Astrocyte (in vitro differentiated cells and primary cell): ENCODE data around the gene WNT3A. TPM values are rescaled to one million over a fixed set of nuclear protein-coding genes. Genes with fewer than 3 reads are reported as not detected.

Experiments used
- DNase-seq: peaks from one replicate; pipeline ENCODE4 v3.0.0-alpha.2; 2010; ENCODE audit warnings: low read depth
- FAIRE-seq: peaks from 2 replicates; lab custom pipeline; 2011; peaks lifted over from hg19 to GRCh38; lab: Jason Lieb, UNC
- H2AFZ ChIP-seq: 2 replicates; pipeline ENCODE4 v1.6.0; 2012; ENCODE audit warnings: low read depth, low read length, inconsistent platforms
- H3K27ac ChIP-seq: 2 replicates; pipeline ENCODE4 v1.5.1; 2011; ENCODE audit warnings: low read depth, low read length, inconsistent platforms
- H3K27me3 ChIP-seq: 2 replicates; pipeline ENCODE4 v1.6.0; 2011; ENCODE audit warnings: low read length, inconsistent platforms; ENCODE audit not compliant: insufficient read depth
- H3K36me3 ChIP-seq: 2 replicates; pipeline ENCODE4 v1.5.1; 2011; ENCODE audit warnings: low read length, inconsistent platforms; ENCODE audit not compliant: insufficient read depth
- H3K4me1 ChIP-seq: 2 replicates; pipeline ENCODE4 v1.5.1; 2011; ENCODE audit warnings: low read length, inconsistent platforms; ENCODE audit not compliant: insufficient read depth
- H3K4me2 ChIP-seq: 2 replicates; pipeline ENCODE4 v1.6.0; 2012; ENCODE audit warnings: low read length, inconsistent platforms
- H3K4me3 ChIP-seq: 2 replicates; pipeline ENCODE4 v1.5.1; 2011; ENCODE audit warnings: low read depth, mild to moderate bottlenecking, low read length, inconsistent platforms; ENCODE audit not compliant: insufficient read depth
- H3K79me2 ChIP-seq: 2 replicates; pipeline ENCODE4 v1.6.0; 2012; ENCODE audit warnings: mild to moderate bottlenecking, low read length, inconsistent platforms; ENCODE audit not compliant: insufficient read depth
- H3K9ac ChIP-seq: 2 replicates; pipeline ENCODE4 v1.6.0; 2012; ENCODE audit warnings: mild to moderate bottlenecking, low read length, inconsistent platforms
- H3K9me3 ChIP-seq: 2 replicates; pipeline ENCODE4 v1.5.1; 2012; ENCODE audit warnings: low read depth, mild to moderate bottlenecking, low read length, inconsistent platforms; ENCODE audit not compliant: insufficient read depth
- H4K20me1 ChIP-seq: 2 replicates; pipeline ENCODE4 v1.6.0; 2012; ENCODE audit warnings: low read length, inconsistent platforms; ENCODE audit not compliant: insufficient read depth
- H3K27ac Mint-ChIP-seq: one replicate; pipeline ENCODE4 v1.8.0; 2021; ENCODE audit warnings: mild to moderate bottlenecking, mixed read lengths; ENCODE audit not compliant: unreplicated experiment
- H3K27me3 Mint-ChIP-seq: one replicate; pipeline ENCODE4 v1.8.0; 2021; ENCODE audit warnings: low read depth, mixed read lengths; ENCODE audit not compliant: unreplicated experiment
- H3K36me3 Mint-ChIP-seq: one replicate; pipeline ENCODE4 v1.8.0; 2021; ENCODE audit warnings: low read depth, mixed read lengths; ENCODE audit not compliant: unreplicated experiment
- H3K4me1 Mint-ChIP-seq: one replicate; pipeline ENCODE4 v1.8.0; 2021; ENCODE audit warnings: low read depth, mixed read lengths; ENCODE audit not compliant: unreplicated experiment
- H3K4me3 Mint-ChIP-seq: one replicate; pipeline ENCODE4 v1.8.0; 2021; ENCODE audit warnings: mild to moderate bottlenecking, moderate library complexity, mixed read lengths; ENCODE audit not compliant: unreplicated experiment
- H3K9me3 Mint-ChIP-seq: one replicate; pipeline ENCODE4 v1.8.0; 2021; ENCODE audit warnings: mild to moderate bottlenecking, mixed read lengths; ENCODE audit not compliant: unreplicated experiment
- CTCF ChIP-seq: IDR thresholded peaks from 2 replicates; pipeline ENCODE4 v1.5.1; 2011; ENCODE audit warnings: low read depth, mild to moderate bottlenecking, inconsistent platforms, low read length, moderate library complexity; ENCODE audit not compliant: insufficient read depth
- EZH2 ChIP-seq: IDR thresholded peaks from 2 replicates; pipeline ENCODE4 v1.6.1; 2012; ENCODE audit warnings: mild to moderate bottlenecking, low read length, inconsistent platforms; ENCODE audit not compliant: insufficient read depth
- total RNA-seq: library from RNA; stranded (reverse); gene quantifications from 2 replicates; pipeline ENCODE4 v1.2.1, GENCODE V29; 2021

Gene WNT3A
- total RNA-seq, 1 donor from 2014 or later: not detected

DNA sequence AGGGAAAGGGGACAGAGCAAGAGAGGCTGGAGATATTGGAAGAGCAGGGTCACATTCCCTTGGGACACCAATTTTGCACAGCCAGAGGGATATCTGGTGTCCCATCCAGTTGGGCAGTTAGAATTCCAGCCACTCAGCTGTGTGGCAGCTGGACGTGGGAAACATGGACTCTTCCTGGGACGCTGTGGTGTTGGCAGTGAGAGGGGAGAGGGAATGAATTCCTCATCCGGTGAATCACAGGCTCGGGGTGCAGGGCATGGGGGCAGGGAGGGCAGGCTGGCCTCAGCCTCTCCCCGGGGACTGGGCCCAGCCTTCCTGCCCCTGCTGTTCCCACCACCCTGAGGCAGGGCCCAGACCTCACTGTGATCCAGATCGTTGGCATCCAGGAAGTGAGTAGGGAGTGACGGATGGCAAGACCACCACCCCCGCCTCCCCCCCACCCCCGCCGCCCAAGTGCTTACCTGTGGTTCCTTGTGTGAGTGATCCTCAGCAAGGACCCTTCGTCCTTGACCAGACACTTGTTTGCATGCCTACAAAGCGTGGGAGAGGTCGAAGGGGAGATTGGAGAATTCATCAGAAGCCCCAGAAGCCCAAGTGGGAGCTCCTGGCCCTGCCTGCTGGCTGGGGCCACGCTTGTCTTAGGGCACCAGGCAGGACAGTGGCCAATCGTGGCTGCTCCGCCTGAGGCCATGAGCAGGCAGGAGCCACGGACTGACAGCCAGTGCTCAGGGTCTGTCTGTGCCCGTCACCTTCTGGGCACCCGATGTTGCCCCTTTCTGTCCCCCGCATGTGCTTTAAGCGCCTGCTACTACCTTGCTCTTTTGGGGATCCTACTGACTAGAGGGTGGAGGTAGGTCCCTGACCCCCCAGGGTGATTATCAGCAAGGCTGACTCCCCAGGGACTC is 8.7 kb downstream of the WNT3A start:
- TF ChIP-seq EZH2 (no peak), CTCF (no peak)
- Histone ChIP-seq H2AFZ (peak overlapping the region; percentile 59), H4K20me1 (no peaks in the 10 kb centered on the region), H3K79me2 (no peaks in the 10 kb centered on the region), H3K36me3 (no peaks in the 10 kb centered on the region), H3K9ac (no peak overlapping the region), H3K27me3 (no peaks in the 10 kb centered on the region), H3K4me2 (no peak overlapping the region), H3K9me3 (no peaks in the 10 kb centered on the region), H3K27ac (peak overlapping the region; percentile 11), H3K4me3 (no peak overlapping the region), H3K4me1 (peaks cover 6% of the 10 kb centered on the region)
- no peak for FAIRE-seq
- peaks cover 1% of the 10 kb centered on the region for H3K36me3 Mint-ChIP-seq
- no peak overlapping the region for H3K4me3 Mint-ChIP-seq
- H3K27ac Mint-ChIP-seq: no peak overlapping the region
- H3K9me3 Mint-ChIP-seq: peaks cover 1% of the 10 kb centered on the region
- H3K4me1 Mint-ChIP-seq: peaks cover 8% of the 10 kb centered on the region
- peak; percentile 37 for DNase-seq
- H3K27me3 Mint-ChIP-seq: peaks cover 46% of the 10 kb centered on the region

- Histone ChIP-seq H2AFZ (no peak overlapping the region), H4K20me1 (no peaks in the 10 kb centered on the region), H3K79me2 (no peaks in the 10 kb centered on the region), H3K9me3 (no peaks in the 10 kb centered on the region), H3K4me3 (no peak overlapping the region), H3K27me3 (no peaks in the 10 kb centered on the region), H3K4me2 (no peak overlapping the region), H3K9ac (no peak overlapping the region), H3K27ac (no peak overlapping the region), H3K4me1 (peaks cover 6% of the 10 kb centered on the region), H3K36me3 (no peaks in the 10 kb centered on the region)
- Mint-ChIP-seq H3K27ac (no peak overlapping the region), H3K4me1 (peaks cover 8% of the 10 kb centered on the region), H3K9me3 (peaks cover 4% of the 10 kb centered on the region), H3K4me3 (no peak overlapping the region), H3K36me3 (no peaks in the 10 kb centered on the region), H3K27me3 (peaks cover 45% of the 10 kb centered on the region)
- DNase-seq: no peak
- no peak for FAIRE-seq
- no peak for TF ChIP-seq CTCF
- no peak for TF ChIP-seq EZH2
These were observed 9.3 kb downstream of the WNT3A start for GRCh38 chr1:228016181-228016510.
